ENCODE data around the gene RPL7A. TPM values are rescaled to one million over a fixed set of nuclear protein-coding genes. Genes with fewer than 3 reads are reported as not detected.
"Not testable (repeated sequence)": the region's sequence is repeated elsewhere in the genome, so short reads cannot be mapped to it uniquely, and the experiment has no call there.

Gene RPL7A
- total RNA-seq, 4 donors from 2014 or later, result 1,001 to 1,630 (median 1,510) TPM

DNA sequence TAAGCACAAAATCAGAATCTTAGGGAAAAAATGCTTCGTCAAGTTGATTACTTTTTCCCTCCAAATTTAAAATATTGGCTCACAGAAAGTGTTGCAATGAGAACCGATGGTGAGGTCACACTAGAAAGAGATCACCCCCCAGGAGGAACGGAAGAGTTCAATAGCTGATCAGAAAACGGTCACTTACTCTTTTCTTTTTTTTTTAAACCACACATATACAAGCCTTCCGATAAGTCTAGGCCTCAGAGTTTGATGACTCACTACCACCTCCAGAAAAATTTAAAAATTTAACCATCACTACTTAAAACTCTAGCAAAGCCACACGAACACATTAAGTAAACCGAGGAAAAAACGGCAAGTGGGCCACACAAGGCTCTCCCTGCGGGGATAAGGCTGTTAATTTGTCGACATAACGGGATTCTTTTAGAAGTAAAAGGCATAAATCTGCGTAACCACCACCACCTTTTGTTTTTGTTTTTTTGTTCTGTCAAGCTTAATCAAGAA is 26.6 kb downstream of the RPL7A start:
- DNase-seq (no peak), ATAC-seq (no peak)
- no peak for TF ChIP-seq POLR2A (IDR thresholded peaks at IDR 0.05)
- TF ChIP-seq, protein P1, sequence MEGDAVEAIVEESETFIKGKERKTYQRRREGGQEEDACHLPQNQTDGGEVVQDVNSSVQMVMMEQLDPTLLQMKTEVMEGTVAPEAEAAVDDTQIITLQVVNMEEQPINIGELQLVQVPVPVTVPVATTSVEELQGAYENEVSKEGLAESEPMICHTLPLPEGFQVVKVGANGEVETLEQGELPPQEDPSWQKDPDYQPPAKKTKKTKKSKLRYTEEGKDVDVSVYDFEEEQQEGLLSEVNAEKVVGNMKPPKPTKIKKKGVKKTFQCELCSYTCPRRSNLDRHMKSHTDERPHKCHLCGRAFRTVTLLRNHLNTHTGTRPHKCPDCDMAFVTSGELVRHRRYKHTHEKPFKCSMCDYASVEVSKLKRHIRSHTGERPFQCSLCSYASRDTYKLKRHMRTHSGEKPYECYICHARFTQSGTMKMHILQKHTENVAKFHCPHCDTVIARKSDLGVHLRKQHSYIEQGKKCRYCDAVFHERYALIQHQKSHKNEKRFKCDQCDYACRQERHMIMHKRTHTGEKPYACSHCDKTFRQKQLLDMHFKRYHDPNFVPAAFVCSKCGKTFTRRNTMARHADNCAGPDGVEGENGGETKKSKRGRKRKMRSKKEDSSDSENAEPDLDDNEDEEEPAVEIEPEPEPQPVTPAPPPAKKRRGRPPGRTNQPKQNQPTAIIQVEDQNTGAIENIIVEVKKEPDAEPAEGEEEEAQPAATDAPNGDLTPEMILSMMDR (IDR thresholded peaks at IDR 0.05 in 4 of 5, conservative IDR thresholded peaks at IDR 0.05 in 1 of 5), result no peak
- Histone ChIP-seq H3K27ac (peak overlapping the region; percentile 77 to 97 (median 90)), H3K27me3 (no peaks in the 10 kb centered on the region), H3K9me3 (no peaks in the 10 kb centered on the region), H3K36me3 (no peaks in the 10 kb centered on the region), H3K4me1 (peaks cover 42 to 56% of the 10 kb centered on the region in 2 donors), H3K4me3 (peak overlapping the region; percentile 58 to 96 (median 83))
- in situ Hi-C loops (cut with MboI; ENCODE audit: low sequenced_read_pairs in 4 of 4) (no loop called here), intact Hi-C loops (cut with DNase I; ENCODE audit: low total_unique reads) (loop anchor here (5.0 to 10.0 kb wide), 2 partner anchors 43 to 650 kb away; partner anchors contain the start of genes BRD3OS and REXO4)

DNA sequence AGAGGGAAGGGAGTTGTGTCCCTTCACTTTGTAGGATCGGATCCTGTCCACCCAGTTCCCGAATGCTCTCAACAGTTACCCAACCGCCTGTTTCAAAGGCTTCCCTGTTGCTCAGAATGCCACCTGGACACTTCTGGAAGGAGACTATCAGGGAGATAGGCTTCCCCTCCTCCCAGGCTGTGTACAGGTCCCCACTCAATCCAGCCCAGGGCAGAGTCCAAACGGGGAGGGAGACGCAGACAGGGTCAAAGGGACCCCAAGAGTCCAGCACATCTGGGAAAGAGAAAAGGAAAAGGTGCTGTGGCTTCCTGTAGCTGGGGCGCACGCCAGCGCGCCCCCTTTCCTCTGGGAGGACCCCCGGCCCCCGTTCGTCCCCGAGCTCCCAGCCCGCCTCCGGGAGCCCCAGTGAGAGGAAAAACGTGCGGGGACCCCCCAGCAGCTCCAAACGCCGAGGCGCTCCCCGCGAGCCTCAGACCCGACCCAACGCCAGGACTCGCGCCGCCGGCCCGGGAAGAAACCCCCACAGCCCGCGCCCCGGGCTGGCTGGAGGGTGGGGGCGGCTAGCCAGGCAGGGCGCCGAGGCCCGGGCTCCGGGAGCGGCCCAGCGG is 27.2 kb downstream of the RPL7A start:
- Histone ChIP-seq H3K4me3 (peak overlapping the region; percentile 58 to 96 (median 83)), H3K36me3 (no peaks in the 10 kb centered on the region), H3K27ac (peak overlapping the region; percentile 77 to 97 (median 90)), H3K4me1 (peaks cover 37 to 51% of the 10 kb centered on the region in 2 donors), H3K27me3 (no peaks in the 10 kb centered on the region), H3K9me3 (no peaks in the 10 kb centered on the region)
- DNase-seq (no peak), ATAC-seq (peak; percentile 23 to 24)
- in situ Hi-C loops (cut with MboI; ENCODE audit: low sequenced_read_pairs in 4 of 4) (no loop called here), intact Hi-C loops (cut with DNase I; ENCODE audit: low total_unique reads) (loop anchor here (5.0 to 10.0 kb wide), 2 partner anchors 42 to 650 kb away; partner anchors contain the start of genes BRD3OS and REXO4)
- TF ChIP-seq POLR2A (IDR thresholded peaks at IDR 0.05), result no peak
- TF ChIP-seq, protein P1 (IDR thresholded peaks at IDR 0.05 in 4 of 5, conservative IDR thresholded peaks at IDR 0.05 in 1 of 5), result no peak

DNA sequence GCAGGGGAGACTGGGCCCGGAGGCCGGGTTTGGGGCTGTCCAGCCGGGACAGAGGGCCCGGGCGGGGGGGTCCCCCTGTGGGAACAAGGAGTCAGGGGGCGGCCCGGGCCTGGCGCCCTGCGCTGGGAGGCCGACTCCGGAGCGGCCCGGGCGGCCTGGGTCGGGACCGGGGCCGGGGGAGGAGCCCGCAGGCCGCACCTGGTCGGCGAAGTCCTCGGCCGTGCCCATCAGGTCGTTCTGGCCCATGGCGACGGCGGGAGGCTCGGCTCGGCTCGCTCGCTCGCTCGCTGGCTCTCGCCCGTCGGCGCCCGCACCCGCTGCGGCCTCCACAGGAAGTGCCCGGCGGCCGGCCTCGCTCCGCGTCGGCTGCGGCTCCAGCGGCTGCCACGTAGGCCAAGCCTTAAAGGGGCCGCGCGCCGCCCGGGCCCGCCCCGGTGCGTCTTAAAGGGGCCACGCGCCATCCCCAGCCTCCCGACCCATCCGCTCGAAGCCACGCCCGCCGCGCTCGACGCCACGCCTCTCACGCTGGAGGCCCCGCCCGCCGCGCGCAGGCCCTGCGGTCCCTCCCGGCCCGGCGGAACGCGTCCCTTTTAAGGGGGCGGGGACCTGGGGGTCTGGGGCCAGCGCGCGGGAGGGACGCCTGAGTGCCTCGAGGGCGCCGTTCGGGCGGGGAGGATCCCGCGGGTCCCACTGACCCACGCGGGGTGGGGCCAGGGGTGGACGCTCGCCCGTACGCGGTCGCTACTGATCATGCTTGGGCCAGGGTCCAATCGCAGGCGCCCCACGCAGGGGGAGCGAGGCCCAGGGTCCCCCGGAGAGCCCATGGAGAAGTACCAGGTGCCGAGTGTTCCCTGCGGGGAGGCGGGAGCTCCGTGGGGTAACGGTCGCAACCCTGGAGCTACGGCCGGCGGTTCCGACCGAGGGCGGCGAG is 28.0 kb downstream of the RPL7A start, which contains the start of the genes STKLD1 and SURF4:
TSS of gene STKLD1 (plus strand) at position 643 of the 931 bp plus-strand sequence. CDS start at position 751, 108 bp downstream.
TSS of gene SURF4 (minus strand) at position 337 of the 931 bp plus-strand sequence. CDS start at position 246, 91 bp downstream.
- in situ Hi-C loops (cut with MboI; ENCODE audit: low sequenced_read_pairs in 4 of 4), result no loop called here

DNA sequence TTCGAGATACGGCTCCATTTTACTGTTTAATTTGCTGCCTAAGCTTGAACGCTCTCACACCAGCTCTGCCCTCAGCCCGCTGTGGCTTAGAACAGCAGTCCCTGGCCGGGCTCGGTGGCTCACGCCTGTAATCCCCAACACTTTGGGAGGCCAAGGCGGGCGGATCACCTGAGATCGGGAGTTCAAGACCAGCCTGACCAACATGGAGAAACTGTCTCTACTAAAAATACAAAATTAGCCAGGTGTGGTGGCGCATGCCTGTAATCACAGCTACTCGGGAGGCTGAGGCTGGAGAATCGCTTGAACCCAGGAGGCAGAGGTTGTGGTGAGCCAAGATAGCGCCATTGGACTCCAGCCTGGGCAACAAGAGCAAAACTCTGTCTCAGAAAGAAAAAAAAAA is 29.3 kb downstream of the RPL7A start:
- ATAC-seq; H3K27me3 ChIP-seq; H3K9me3 ChIP-seq; H3K36me3 ChIP-seq; H3K27ac ChIP-seq; in situ Hi-C loops (cut with MboI; ENCODE audit: low sequenced_read_pairs in 4 of 4); H3K4me3 ChIP-seq; DNase-seq: not testable (repeated sequence)
- intact Hi-C loops (cut with DNase I; ENCODE audit: low total_unique reads), result loop anchor here (1.0 to 10.0 kb wide), 4 partner anchors 20 to 648 kb away; partner anchors contain the start of genes BRD3OS, REXO4, SURF1 and SURF2
- peaks cover 22 to 30% of the 10 kb centered on the region in 2 donors for H3K4me1 ChIP-seq

More for the DNA sequence above, 28.0 kb downstream of the RPL7A start, which contains the start of the genes STKLD1 and SURF4:
- Histone ChIP-seq H3K4me1 (peaks cover 35 to 43% of the 10 kb centered on the region in 2 donors), H3K4me3 (peak within 1 kb of the TSS; percentile 77 to 96 (median 88)), H3K9me3 (no peaks in the 10 kb centered on the region), H3K36me3 (no peaks in the 10 kb centered on the region), H3K27ac (peak within 1 kb of the TSS; percentile 77 to 97 (median 90)), H3K27me3 (no peaks in the 10 kb centered on the region)
- TF ChIP-seq, protein P1 (IDR thresholded peaks at IDR 0.05 in 4 of 5, conservative IDR thresholded peaks at IDR 0.05 in 1 of 5), result peak in 2 of 5 experiments; percentile 50 to 55
- peak; percentile 95 to 97 for TF ChIP-seq POLR2A (IDR thresholded peaks at IDR 0.05)
- peak; percentile 89 to 91 for ATAC-seq
- DNase-seq, result peak; percentile 90 to 95
- intact Hi-C loops (cut with DNase I; ENCODE audit: low total_unique reads), result loop anchor here (1.0 to 10.0 kb wide), 4 partner anchors 19 to 649 kb away; partner anchors contain the start of genes BRD3OS, REXO4, SURF1 and SURF2
